HG03139 (cell line): ENCODE results near the gene PSAT1.

Experiments
- ATAC-seq: cut with Tn5 transposase; IDR thresholded peaks from one replicate; pipeline ENCODE4 v1.9.1; 2021; ENCODE audit not compliant: unreplicated experiment

Gene PSAT1

DNA sequence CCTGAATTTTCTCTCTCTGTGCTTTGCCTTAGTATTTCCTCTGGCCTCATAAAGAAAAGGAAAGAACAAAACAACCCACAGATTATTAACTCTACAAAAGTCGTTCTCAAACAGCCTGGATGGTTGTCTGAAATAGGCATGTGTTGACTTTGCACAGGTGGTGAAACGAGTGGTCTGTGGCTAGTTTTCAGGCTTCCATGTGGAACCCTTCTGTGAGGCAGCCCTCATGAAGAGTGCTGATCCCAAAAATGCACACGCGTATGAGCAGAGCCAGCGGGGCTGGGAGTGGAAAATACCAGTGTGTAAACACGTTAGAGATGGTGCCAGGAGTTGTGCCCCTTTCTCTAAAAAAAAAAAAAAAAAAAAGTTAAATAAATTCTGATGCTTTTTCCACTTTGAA is 4.9 kb upstream of the PSAT1 start:
- no peak for ATAC-seq

DNA sequence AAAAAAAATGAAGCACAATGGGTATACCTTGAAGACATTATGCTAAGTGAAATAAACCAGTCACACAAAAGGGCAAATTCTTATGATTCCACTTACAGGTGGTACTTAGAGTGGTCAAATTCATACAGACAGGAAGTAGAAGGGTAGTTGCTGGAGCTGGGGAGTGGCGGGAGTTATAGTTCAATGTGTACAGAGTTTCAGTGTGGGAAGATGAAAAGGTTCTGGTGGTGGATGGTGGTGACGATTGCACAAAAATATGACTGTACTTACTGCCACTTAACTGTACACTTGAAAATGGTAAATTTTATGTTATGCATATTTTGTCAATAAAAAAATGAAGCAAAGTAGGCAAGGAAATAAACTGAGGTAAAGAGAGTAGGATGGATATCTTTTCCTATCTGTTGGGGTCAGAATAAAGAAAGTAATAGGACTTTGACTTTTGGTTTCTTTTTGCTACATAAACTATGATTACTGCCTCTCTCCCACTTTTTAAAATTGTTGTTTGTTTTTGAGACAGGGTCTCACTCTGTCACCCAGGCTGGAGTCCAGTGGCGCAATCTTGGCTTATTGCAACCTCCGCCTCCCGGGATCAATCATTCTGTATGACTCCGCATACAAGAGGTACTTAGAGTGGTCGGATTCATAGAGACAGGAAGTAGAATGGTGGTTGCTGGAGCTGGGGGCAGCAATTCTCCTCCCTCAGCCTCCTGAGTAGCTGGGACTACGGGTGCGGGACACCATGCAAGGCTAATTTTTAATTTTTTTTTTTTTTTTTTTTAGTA is 4.0 kb upstream of the PSAT1 start:
- no peak for ATAC-seq

DNA sequence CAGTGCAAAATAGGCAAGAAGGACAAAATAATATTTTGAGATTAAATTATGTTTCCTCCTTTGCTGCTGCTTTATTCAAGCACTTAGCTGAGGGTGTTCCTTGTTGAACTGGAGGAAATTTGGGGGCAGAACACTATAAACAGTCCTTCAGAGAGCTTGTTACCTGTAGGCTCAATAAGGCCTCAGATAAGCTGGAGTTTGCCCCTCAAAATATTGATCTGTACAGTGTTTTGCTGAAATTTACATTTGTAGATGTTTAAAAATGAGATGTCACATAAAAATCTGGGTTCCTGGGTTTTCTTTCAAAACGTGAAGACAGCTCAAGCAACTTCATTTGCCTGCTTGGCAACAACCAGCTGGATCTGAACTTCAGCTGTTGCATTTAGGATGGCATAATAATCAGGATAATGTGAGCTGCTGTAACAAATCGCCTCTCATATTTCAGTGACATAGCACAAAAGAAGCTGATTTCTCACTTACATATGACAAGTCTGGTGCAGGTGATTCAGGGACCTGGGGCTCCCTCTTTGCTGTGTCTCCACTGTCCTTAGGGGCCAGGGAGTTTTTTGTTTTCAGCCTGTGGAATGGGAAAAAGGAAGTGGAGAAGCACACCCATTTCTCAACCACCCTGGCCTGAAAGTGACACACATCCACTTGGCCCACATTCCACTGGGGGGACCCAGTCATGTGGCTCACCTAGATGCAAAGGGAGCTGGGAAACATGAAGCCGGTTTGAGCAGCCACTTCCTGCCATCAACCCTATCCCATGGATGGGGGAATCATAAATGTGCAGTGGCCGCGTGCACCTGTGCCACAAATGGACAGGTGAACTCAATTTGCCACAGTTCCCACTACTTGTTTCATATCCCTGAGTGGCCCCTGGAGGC is 2.4 kb upstream of the PSAT1 start:
- ATAC-seq: no peak

DNA sequence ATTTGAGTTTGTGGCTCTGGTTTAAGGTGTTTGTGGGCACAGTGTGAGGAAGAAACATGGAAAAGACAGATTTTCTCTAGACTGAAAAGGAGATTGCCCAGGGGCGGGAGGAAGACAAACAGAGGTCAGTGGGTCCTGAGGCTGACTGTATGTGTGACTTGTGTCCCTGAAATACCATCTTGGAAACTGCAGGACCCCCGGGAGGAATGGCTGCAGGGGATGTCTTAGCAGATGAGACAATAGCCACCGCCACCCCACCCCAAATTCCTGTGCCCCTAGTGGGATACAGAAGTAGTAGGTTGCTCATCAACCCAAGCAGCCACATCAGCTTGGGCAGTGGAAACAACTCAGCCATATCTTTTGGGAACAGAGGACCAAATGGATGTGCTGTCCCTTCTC is 1.7 kb upstream of the PSAT1 start:
- no peak for ATAC-seq

DNA sequence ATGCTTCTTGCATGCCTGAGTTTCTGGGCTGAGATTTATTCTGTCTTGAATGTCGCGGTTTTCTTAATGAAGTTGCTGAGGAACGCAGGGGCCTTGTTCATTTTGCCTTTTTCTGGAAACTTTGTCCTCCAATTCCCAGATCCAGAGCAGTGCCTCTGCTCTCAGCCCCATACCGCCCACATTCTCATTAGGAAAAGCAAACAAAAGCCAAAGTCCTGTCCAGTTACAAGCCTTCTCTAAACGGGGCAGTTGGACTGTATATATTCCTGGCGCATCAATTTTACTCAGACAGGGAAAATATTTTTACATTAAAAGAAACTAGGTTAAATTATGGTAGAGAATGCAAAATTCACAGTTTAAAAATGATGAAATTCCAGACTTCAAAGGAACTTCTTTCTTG is 1.2 kb upstream of the PSAT1 start:
- ATAC-seq: no peak

DNA sequence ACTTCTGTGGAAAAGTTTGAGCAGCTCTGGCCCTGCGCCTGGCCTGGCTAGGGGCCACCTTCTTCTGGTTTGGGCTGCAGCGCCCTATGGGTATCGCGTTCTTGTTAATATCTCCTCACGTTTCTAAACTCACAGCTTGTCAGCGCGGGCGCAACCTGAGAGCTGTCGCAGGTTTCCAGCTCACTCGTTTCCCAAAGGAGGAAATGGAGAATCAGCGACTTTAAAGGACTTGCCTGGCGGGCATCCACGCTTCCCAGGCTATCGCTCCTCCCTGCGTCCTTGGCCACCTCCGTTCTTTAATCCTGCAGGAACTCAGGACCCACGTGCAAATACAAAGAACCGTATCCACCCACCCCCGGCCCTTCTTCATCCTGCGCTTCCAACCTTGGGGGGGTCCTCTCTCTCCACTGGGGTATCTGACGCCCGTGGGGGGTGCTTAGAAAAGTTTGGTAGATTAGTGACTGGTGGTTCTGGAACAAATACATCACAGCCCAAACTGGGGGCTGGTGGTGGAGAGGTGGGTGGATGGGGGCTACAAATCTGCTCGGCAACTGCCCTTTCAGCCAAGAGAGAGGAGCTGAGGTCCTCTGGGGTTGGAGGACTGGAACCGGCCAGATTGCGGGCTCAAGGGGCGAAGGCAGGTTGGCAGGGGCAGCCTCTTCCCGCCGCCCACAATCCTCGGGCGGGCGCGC is 578 bp upstream of the PSAT1 start:
- no peak for ATAC-seq

DNA sequence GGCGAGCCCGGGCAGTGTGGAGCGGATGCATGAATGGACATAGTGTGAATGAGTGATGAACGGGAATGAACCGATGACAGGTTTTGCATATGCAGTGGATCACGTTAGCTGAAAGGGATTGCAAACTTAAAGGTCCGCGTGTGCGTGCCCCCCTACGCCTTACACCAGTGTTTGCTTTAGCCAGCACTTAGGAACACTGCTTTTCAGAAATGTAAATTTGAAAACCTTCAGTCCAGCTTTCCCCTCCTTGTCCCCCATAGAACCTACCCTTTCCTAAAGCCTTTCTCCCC is 692 bp downstream of the PSAT1 start:
- ATAC-seq: peak; percentile 55

DNA sequence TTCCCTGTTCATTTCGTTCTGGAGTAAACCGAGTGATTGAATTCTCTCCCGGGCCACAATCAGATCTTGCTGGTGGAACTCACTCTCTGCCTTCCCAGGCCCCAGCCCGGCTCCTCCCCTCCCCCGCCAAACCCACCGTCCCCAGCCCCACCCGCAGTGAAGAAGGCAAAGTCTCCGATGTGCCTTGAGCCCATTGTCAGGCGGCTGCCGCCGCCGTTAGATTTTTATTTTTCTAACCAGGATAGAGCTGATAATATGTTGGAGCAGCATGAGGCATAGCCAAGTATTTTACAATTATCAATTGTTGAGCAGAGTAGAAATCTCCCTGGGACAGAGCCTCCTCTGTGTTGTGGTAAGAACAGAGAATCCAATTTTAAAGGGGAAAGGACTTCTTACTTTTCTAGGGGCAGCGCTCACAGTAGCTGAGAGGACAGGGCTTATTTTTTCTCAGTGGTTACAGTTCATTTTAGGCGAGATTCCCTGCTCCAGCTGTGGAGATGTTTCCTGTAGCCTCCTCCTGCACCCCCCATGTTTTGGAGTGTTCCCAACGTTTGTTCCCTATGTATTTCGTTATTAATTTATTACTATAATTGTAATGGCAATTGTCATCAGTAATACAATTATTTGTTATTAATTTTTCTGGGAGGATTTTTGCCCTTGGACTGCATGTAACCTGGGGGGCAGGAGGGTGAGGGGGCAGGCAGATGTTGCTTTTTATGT is 1.3 kb downstream of the PSAT1 start:
- ATAC-seq: no peak

DNA sequence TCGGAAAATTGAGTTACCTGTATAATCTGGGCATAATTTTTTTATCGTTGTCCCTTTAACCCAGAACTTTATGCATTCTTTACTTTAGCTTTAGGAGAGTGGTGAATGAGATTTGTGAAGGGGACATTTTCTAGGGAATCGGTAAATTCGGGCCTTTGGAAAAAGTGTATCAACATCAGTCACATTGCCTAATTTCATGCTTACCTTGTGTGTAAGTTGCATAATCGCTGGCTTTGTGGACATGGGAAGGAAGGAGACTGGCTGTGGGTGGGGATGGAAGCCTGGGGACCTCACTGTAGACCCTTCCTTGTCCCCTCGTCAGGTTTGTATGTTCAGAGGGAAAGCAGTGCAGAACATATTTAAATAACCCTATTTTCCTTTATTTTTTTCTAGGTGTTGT is 3.3 kb downstream of the PSAT1 start:
- no peak for ATAC-seq

DNA sequence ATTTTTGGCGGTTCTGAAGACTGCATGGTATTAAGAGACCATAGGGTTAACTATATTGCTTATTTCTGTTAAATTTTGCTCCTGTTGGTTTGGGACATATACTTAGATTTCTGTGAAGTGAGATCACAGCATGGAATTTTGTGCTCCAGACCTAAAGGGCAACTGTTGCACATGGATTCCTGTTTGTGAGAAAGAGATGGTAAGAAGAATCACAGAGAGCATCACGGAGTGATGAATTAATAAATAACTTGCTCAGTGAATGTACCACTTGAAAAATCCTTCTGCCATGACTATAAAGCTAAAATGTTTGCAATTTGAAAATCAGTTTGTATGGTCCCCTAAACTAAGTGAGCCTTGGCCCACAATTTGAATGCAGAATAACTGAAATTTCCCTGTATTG is 4.5 kb downstream of the PSAT1 start:
- no peak for ATAC-seq

DNA sequence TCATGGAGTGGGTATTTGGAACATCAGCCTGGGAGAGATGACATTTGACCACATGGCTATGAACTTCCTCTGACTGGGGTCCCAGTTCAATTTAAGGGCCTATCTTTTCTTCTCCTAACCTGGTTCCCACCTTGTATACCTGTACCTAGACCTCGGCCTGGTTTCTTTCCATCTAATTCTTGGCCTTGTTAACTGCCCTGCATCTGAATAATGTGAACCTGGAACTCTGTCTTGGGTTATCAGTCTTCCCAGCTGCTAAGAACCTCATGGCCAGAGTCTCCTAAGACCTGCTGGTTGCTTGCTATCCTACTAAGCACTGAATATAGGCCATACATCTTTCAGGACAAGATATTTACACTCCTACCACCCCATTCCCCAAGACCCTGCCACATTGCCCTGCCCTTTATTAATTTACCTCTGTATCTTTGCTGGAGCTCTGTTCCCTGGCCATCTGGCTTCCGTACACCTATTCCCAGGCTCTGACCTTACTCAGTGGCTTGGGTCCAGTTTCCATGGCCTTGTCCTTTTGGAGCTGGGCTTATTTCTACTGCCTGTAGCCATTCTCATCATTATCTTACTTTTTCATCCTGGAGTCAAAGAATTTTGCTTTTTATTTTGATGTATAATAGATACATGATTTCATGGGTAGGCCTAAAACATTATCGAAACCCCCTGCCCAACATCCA is 6.6 kb downstream of the PSAT1 start:
- no peak for ATAC-seq

DNA sequence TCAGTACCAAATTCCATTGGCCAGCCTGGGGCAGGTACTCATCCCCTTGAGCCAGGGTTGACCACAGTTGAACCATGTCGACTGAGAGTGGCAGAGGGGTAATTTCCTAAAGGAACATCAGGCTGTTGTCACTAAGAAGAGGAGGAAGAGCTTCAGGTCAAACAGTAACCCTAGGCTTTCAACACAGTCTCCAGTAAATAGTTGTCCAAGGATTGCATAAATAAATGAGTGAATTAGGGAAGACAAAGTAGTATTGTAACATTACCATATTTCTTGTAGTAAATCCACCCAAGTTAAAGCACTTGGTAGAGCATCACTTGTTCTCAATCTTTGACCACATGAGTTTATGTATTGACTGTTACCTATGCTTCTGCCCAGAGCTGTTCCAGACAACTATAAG is 7.4 kb downstream of the PSAT1 start:
- no peak for ATAC-seq

DNA sequence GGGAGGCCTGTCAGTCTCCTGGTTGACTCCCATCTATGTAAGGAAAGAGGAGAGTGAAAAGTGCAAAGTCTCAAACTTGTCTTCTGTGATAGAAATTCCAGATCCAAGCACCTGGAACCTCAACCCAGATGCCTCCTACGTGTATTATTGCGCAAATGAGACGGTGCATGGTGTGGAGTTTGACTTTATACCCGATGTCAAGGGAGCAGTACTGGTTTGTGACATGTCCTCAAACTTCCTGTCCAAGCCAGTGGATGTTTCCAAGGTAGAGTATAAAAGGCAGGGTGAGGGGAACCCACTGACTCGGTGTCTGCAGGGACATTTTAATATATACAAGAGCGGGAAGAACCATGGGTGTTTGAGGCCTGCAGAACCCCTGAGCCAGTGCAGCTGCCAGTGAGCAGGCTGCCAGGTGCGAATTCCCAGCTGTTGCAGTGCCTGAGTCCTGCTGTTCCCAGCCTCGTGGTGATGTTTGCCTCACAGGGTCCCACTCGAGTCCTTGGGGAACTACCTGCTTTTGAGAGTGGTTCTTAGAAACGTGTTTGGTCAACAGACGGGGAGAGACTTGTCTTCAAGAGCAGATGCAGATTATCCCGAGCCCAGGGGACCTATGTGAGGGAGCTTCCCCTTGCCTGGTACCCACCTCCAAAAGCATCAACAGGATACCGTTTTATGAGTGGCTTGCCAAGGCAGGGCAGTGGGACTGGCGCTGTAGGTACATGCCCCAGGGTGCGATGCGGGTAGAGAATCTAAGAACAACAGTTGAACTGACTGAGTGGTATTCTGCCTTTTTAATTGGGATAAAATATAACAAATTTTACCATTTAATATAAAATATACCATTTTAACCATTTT is 9.5 kb downstream of the PSAT1 start:
- ATAC-seq: no peak

DNA sequence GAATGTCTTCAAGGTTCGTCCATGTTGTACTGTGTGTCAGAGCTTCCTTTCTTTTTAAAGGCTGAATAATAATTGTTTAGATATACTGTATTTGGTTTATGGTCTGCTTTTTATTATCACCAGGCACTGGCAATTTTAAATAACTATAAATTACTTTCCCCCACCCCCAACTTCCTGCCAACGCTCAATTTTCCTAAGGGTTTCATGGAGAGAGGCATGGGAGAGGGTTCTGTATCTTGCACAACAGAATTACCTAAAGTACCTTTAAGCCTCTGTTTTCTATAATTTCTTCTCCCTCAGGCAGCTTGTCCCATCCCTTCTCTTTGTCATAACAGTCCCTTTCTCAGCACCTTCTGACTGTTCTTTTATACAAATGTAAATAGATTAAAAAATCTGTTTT is 10.4 kb downstream of the PSAT1 start:
- ATAC-seq: no peak

DNA sequence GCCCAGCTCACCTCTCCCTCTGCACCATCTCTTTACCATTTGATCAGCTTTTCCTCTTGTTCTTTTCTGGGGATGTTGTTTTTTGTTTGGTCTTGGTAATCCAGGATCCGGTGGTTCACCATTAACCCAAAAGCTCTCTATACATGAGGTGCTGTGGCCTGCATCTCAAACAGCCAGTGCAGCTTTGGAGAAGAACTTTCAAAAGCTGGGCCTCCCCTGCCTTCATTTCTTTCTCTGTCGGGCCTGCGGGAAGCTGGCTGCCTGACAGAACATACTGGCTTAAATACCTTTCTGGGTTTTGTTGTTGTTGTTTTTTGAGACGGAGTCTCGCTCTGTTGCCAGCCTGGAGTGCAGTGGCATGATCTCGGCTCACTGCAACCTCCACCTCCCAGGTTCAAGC is 12.1 kb downstream of the PSAT1 start:
- no peak for ATAC-seq

DNA sequence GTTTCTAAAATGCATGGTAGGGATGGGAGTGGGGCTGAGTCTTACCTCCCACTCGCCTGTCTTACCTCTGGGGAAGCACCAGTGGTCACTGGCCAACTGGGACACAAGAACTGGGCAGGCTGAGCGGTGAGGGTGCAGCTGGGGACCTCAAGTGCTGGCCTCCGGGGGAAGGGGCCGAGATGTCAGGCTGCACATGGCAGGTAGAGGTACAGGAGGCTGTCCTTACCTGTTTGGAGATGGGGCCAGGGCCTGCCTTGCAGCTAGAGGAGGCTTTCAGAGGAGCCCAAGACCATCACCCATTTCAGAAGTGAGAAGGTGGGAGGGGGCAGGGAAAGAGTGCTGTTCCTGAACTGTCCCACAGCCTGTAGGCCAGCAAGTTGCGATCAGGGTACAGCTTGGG is 14.2 kb downstream of the PSAT1 start:
- ATAC-seq: no peak

DNA sequence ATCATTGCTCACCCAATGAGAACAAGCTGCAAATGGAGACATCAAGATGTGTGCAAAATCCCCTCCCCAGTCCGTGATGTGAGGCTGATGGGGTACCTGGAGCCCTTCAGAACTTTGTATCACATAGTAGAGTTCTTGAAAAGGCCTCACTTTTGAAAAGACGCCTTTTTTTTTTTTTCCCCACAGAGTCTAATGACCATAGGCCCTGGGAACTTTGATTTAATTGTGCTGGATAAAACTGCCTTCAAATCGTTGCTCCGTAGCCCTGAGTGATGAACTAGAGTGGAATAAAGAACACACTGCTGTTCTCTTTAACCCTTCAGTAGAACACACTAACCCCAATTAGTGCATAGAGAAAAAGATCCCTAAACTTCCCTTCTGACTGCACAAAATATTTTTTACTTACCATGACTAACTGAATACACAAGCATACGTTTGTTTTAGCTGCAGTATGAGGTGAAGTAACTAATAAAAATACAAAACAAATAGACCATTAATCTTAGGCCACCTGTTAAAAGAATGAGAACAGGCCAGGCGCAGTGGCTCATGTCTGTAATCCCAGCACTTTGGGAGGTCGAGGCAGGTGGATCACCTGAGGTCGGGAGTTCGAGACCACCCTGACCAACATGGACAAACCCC is 15.1 kb downstream of the PSAT1 start:
- ATAC-seq: no peak

DNA sequence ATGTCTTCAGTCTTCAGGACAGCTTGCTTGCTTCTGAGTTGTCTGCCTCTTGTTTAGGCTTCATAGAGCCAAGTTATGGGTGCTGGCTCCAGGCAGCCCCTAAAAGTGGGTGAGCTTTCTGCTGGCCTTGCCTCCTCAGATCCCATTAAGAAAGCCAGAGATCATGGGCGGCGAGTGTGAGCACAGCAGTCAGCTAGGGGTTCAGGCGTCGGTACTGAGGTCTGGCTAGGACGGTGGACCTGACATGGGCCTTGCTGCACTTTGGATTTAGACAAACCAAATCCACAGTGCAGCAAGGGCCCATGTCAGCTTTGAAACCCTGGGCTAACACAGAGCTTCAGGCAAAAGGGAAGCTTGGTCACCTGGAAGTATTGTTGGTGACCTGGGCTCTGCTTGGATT is 17.6 kb downstream of the PSAT1 start:
- ATAC-seq: no peak
